Spleen (tissue), 11 donors: ENCODE measurements around the gene ZNF839. TPM values are rescaled to one million over a fixed set of nuclear protein-coding genes. Genes with fewer than 3 reads are reported as not detected.

ENCODE experiments used
- DNase-seq: peaks from one replicate; pipeline ENCODE4 v3.0.0-alpha.2; 2020
- H3K27ac ChIP-seq, 8 donors: fragments of 200-600 bp; sonication (generic) in 7 of 8; 1 replicate in 4 of 8; 2 replicates in 4 of 8; pipeline versions ENCODE4 v1.5.0 to v1.8.0; 2016 to 2021; ENCODE audit warnings: inconsistent platforms in 4 of 8, mild to moderate bottlenecking in 4 of 8, moderate library complexity in 1 of 8
- H3K27me3 ChIP-seq, 7 donors: fragments of 200-600 bp; sonication (generic) in 6 of 7; replicated peaks in 1 of 7; 1 replicate in 4 of 7; 2 replicates in 3 of 7; pipeline versions ENCODE4 v1.5.0 to v1.8.0; 2016 to 2021; ENCODE audit warnings: inconsistent platforms in 3 of 7, mild to moderate bottlenecking in 1 of 7
- H3K36me3 ChIP-seq, 6 donors: fragments of 200-600 bp; sonication (generic) in 5 of 6; 1 replicate in 4 of 6; 2 replicates in 2 of 6; pipeline versions ENCODE4 v1.5.0 to v1.8.0; 2016 to 2021; ENCODE audit warnings: inconsistent platforms in 2 of 6
- H3K4me1 ChIP-seq, 6 donors: fragments of 200-600 bp; sonication (generic) in 5 of 6; 1 replicate in 3 of 6; 2 replicates in 3 of 6; pipeline versions ENCODE4 v1.5.0 to v1.8.0; 2016 to 2021; ENCODE audit warnings: inconsistent platforms in 3 of 6
- H3K4me3 ChIP-seq, 8 donors: fragments of 200-600 bp; sonication (generic) in 7 of 8; 1 replicate in 4 of 8; 2 replicates in 4 of 8; pipeline versions ENCODE4 v1.5.0 to v1.8.0; 2016 to 2021; ENCODE audit warnings: inconsistent platforms in 4 of 8, mild to moderate bottlenecking in 4 of 8, moderate library complexity in 2 of 8
- H3K9me3 ChIP-seq, 8 donors: fragments of 200-600 bp; sonication (generic) in 7 of 8; 1 replicate in 4 of 8; 2 replicates in 4 of 8; pipeline versions ENCODE4 v1.5.0 to v1.8.0; 2016 to 2021; ENCODE audit warnings: inconsistent platforms in 4 of 8
- CTCF ChIP-seq, 11 experiments: fragments of 200-600 bp in 7 of 11; fragments of 450-650 bp in 4 of 11; sonication (generic) in 4 of 11; IDR thresholded peaks in 8 of 11; conservative IDR thresholded peaks in 3 of 11; 1 replicate in 7 of 11; 2 replicates in 4 of 11; pipeline versions ENCODE4 v1.4.0 to v1.8.0; 2016 to 2021; ENCODE audit warnings: antibody characterized with exemption in 11 of 11, inconsistent platforms in 4 of 11, mild to moderate bottlenecking in 1 of 11
- POLR2A ChIP-seq, 3 donors: fragments of 450-650 bp; IDR thresholded peaks; one replicate each; pipeline ENCODE4 v1.5.1; 2017; ENCODE audit warnings: antibody characterized with exemption in 3 of 3, mild to moderate bottlenecking in 1 of 3
- POLR2AphosphoS5 ChIP-seq, 3 donors: sonication (generic); formaldehyde crosslinking; IDR thresholded peaks; one replicate each; pipeline ENCODE4 v1.5.1; 2017; ENCODE audit warnings: antibody characterized with exemption in 3 of 3
- WGBS, 5 donors: extraction: QIAGEN DNeasy Blood & Tissue Kit in 3 of 5; methylation state at CpG; one replicate each; pipeline versions ENCODE4 v1.1.5 to v1.1.7; 2013 to 2018; 5-methylcytosine and 5-hydroxymethylcytosine counted together
- intact Hi-C: fragments of 100-400 bp; cut with DNase I; formaldehyde crosslinking; loops from one replicate; pipeline ENCODE4 v1.15.0; 2023; ENCODE audit warnings: low total_unique reads
- polyA plus RNA-seq, 3 donors: library from polyadenylated mRNA; stranded (reverse); fragments of 200-250 nt; gene quantifications; one replicate each; pipeline ENCODE4 v1.2.1, GENCODE V29; 2013
- total RNA-seq, 7 donors: library from RNA; depleted of rRNA in 3 of 7; stranded (reverse); fragments of >200 nt in 3 of 7; fragmentation: NEBNext Ultra II Directional in 4 of 7; extraction: Animal tissue kit (Norgen Biotek cat#: 25700) in 4 of 7; gene quantifications; one replicate each; pipeline versions ENCODE4 v1.1.0 to v1.2.1, GENCODE V29; 2016 to 2021
- donor health status: healthy with polysubstance abuse.
- donor health status: DM: no; HTN: no; CAD: no; lungs with moderate emphysema.
- donor health status: DM: no; HTN: no; CAD: no.
- donor health status: Bipolar disorder and iron deficiency.
- donor health status: healthy.
- donor health status: DM: no; HTN: no; CAD: no.
- donor health status: DM: yes; HTN: yes; CAD: no.

Gene ZNF839
- total and polyA plus RNA-seq, 10 donors: 10.3 to 28.5 (median 17.3) TPM

- intact Hi-C loops: no loop called here
- 82 to 94% (median 91%) methylated on average over 9 of the region's 9 CpGs for WGBS, 5 donors
- DNase-seq: no peak
Observed at GRCh38 chr14:102282751-102283465, 36.6 kb upstream of the ZNF839 start.

GRCh38 chr14:102283631-102284129, 35.9 kb upstream of the ZNF839 start:
- DNase-seq: no peak
- no peaks in the 10 kb centered on the region for H3K27me3 ChIP-seq
- no peaks in the 10 kb centered on the region for H3K36me3 ChIP-seq
- H3K4me1 ChIP-seq: no peaks in the 10 kb centered on the region
- peaks cover 0 to 4% (median 0%) of the 10 kb centered on the region in 8 donors for H3K9me3 ChIP-seq
- intact Hi-C loops: no loop called here
- 43 to 50% (median 48%) methylated on average over 2 of the region's 2 CpGs for WGBS, 5 donors
- H3K4me3 ChIP-seq: no peak overlapping the region
- TF ChIP-seq POLR2AphosphoS5 (IDR thresholded peaks at IDR 0.05) (no peak), CTCF (IDR thresholded peaks at IDR 0.05 in 8 of 11, conservative IDR thresholded peaks at IDR 0.05 in 3 of 11) (no peak), POLR2A (IDR thresholded peaks at IDR 0.05) (no peak)
- no peak overlapping the region for H3K27ac ChIP-seq

More at GRCh38 chr14:102282751-102283465, 36.6 kb upstream of the ZNF839 start:
- H3K27ac ChIP-seq: no peak overlapping the region
- H3K9me3 ChIP-seq: no peaks in the 10 kb centered on the region
- H3K27me3 ChIP-seq: no peaks in the 10 kb centered on the region
- no peak overlapping the region for H3K4me3 ChIP-seq
- no peaks in the 10 kb centered on the region for H3K36me3 ChIP-seq
- H3K4me1 ChIP-seq: no peaks in the 10 kb centered on the region
- TF ChIP-seq POLR2AphosphoS5 (IDR thresholded peaks at IDR 0.05) (no peak), CTCF (IDR thresholded peaks at IDR 0.05 in 8 of 11, conservative IDR thresholded peaks at IDR 0.05 in 3 of 11) (no peak), POLR2A (IDR thresholded peaks at IDR 0.05) (no peak)

- no peaks in the 10 kb centered on the region for H3K27me3 ChIP-seq
- H3K4me1 ChIP-seq: no peaks in the 10 kb centered on the region
- peaks cover 0 to 4% (median 0%) of the 10 kb centered on the region in 8 donors for H3K9me3 ChIP-seq
- H3K4me3 ChIP-seq: no peak overlapping the region
- intact Hi-C loops: no loop called here
- whole genome bisulfite sequencing, 5 donors: 64 to 99% (median 95%) methylated on average over 2 of the region's 2 CpGs
- DNase-seq: no peak
- no peaks in the 10 kb centered on the region for H3K36me3 ChIP-seq
- no peak for TF ChIP-seq POLR2A (IDR thresholded peaks at IDR 0.05)
- TF ChIP-seq CTCF (IDR thresholded peaks at IDR 0.05 in 8 of 11, conservative IDR thresholded peaks at IDR 0.05 in 3 of 11): no peak
- H3K27ac ChIP-seq: no peak overlapping the region
Observed at GRCh38 chr14:102285106-102285505, 34.4 kb upstream of the ZNF839 start.

GRCh38 chr14:102288139-102288538, 31.4 kb upstream of the ZNF839 start:
- no peak for DNase-seq
- TF ChIP-seq POLR2AphosphoS5 (IDR thresholded peaks at IDR 0.05) (no peak), POLR2A (IDR thresholded peaks at IDR 0.05) (no peak), CTCF (IDR thresholded peaks at IDR 0.05 in 8 of 11, conservative IDR thresholded peaks at IDR 0.05 in 3 of 11) (no peak)
- Histone ChIP-seq H3K9me3 (peaks cover 0 to 4% (median 0%) of the 10 kb centered on the region in 8 donors), H3K27me3 (no peaks in the 10 kb centered on the region), H3K36me3 (no peaks in the 10 kb centered on the region), H3K4me1 (no peaks in the 10 kb centered on the region), H3K27ac (no peak overlapping the region), H3K4me3 (no peak overlapping the region)
- intact Hi-C loops: no loop called here
- WGBS, 5 donors: 89 to 96% (median 93%) methylated on average over 2 of the region's 2 CpGs
